ENCODE measurements around the gene PRSS56. TPM values are rescaled to one million over a fixed set of nuclear protein-coding genes. Genes with fewer than 3 reads are reported as not detected.

The PRSS56 gene
- total and polyA plus RNA-seq, 2 donors (not counting 1 experiment from before 2014, with no cell fraction given): not detected

DNA sequence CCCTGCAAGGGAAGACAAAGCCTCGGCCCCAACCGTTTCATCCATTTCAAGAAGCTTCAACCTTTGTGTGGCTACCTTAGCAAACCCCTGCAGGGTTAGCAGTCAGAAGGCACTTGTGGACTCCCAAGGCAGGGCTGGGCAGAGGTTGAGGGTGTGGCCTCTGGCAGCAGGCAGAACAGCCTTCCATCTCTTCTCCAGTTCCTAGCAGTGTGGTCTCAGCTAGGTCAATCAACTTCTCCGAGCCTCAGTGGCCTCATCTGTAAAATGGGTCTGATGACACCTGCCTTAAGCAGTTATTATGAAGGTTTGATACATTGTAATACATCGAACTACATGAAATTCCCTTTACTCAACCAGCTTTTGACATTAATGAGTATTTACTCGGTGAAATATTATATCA lies 6.8 kb upstream of the PRSS56 start:
- no peak for DNase-seq (ENCODE audit: low read depth in 2 of 2)
- H3K36me3 ChIP-seq (ENCODE audit: control insufficient read depth, insufficient read depth, low read length): no peaks in the 10 kb centered on the region
- H3K9me3 ChIP-seq (ENCODE audit: control insufficient read depth, insufficient read depth, low read depth, low read length): no peaks in the 10 kb centered on the region
- H3K4me2 ChIP-seq (ENCODE audit: extremely low read depth, insufficient read depth, low read length): no peak overlapping the region
- H3K9ac ChIP-seq (ENCODE audit: insufficient read depth, low read length): no peak overlapping the region
- H3K79me2 ChIP-seq (ENCODE audit: control insufficient read depth, insufficient read depth, low read length): no peaks in the 10 kb centered on the region
- H3K27me3 ChIP-seq (ENCODE audit: control insufficient read depth, insufficient read depth, low read length): peaks cover 3% of the 10 kb centered on the region
- no peak overlapping the region for H3K4me3 ChIP-seq (replicated peaks in 1 of 4; ENCODE audit: control extremely low read depth in 1 of 4, insufficient read depth in 1 of 4, low read depth in 3 of 4, low read length in 4 of 4)
- no peaks in the 10 kb centered on the region for H4K20me1 ChIP-seq (ENCODE audit: control insufficient read depth, extremely low read depth, insufficient read depth, low read length)
- H2AFZ ChIP-seq (ENCODE audit: low read length): no peak overlapping the region
- no peak for TF ChIP-seq EZH2 (IDR thresholded peaks at IDR 0.05; ENCODE audit: low read length, missing control alignments)
- TF ChIP-seq, protein P1, sequence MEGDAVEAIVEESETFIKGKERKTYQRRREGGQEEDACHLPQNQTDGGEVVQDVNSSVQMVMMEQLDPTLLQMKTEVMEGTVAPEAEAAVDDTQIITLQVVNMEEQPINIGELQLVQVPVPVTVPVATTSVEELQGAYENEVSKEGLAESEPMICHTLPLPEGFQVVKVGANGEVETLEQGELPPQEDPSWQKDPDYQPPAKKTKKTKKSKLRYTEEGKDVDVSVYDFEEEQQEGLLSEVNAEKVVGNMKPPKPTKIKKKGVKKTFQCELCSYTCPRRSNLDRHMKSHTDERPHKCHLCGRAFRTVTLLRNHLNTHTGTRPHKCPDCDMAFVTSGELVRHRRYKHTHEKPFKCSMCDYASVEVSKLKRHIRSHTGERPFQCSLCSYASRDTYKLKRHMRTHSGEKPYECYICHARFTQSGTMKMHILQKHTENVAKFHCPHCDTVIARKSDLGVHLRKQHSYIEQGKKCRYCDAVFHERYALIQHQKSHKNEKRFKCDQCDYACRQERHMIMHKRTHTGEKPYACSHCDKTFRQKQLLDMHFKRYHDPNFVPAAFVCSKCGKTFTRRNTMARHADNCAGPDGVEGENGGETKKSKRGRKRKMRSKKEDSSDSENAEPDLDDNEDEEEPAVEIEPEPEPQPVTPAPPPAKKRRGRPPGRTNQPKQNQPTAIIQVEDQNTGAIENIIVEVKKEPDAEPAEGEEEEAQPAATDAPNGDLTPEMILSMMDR (conservative IDR thresholded peaks at IDR 0.05 in 1 of 2, IDR thresholded peaks at IDR 0.05 in 1 of 2; ENCODE audit: low read depth in 1 of 2, low read length in 2 of 2): no peak
- no peak overlapping the region for H3K27ac ChIP-seq (ENCODE audit: insufficient read depth, low read length)
- no peaks in the 10 kb centered on the region for H3K4me1 ChIP-seq (ENCODE audit: control insufficient read depth, extremely low read depth, insufficient read depth, low read length)

DNA sequence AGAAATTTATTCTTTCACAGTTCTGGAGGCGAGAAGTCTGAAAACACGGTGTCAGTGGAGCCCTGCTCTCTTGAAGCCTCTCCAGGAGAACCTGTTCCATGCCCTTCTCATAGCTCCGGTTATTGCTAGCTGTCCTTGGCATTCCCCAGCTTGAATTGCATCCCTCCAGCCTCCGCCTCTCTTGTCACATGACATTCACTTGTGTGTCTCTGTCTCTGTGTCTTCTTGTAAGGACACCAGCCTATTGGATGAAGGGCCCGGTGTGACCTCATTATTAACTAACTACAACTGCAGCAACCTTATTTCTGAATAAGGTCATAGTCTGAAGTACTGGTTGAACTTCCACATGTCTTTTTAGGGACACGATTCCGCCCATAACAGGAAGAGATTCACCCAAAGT lies 4.5 kb upstream of the PRSS56 start:
- H3K4me3 ChIP-seq (replicated peaks in 1 of 4; ENCODE audit: control extremely low read depth in 1 of 4, insufficient read depth in 1 of 4, low read depth in 3 of 4, low read length in 4 of 4): no peak overlapping the region
- H2AFZ ChIP-seq (ENCODE audit: low read length): no peak overlapping the region
- H3K79me2 ChIP-seq (ENCODE audit: control insufficient read depth, insufficient read depth, low read length): no peaks in the 10 kb centered on the region
- no peak overlapping the region for H3K9ac ChIP-seq (ENCODE audit: insufficient read depth, low read length)
- no peaks in the 10 kb centered on the region for H3K36me3 ChIP-seq (ENCODE audit: control insufficient read depth, insufficient read depth, low read length)
- H4K20me1 ChIP-seq (ENCODE audit: control insufficient read depth, extremely low read depth, insufficient read depth, low read length): no peaks in the 10 kb centered on the region
- H3K4me1 ChIP-seq (ENCODE audit: control insufficient read depth, extremely low read depth, insufficient read depth, low read length): no peaks in the 10 kb centered on the region
- no peak for TF ChIP-seq EZH2 (IDR thresholded peaks at IDR 0.05; ENCODE audit: low read length, missing control alignments)
- TF ChIP-seq, protein P1 (conservative IDR thresholded peaks at IDR 0.05 in 1 of 2, IDR thresholded peaks at IDR 0.05 in 1 of 2; ENCODE audit: low read depth in 1 of 2, low read length in 2 of 2): no peak
- H3K27ac ChIP-seq (ENCODE audit: insufficient read depth, low read length): no peak overlapping the region
- H3K27me3 ChIP-seq (ENCODE audit: control insufficient read depth, insufficient read depth, low read length): peaks cover 3% of the 10 kb centered on the region
- no peaks in the 10 kb centered on the region for H3K9me3 ChIP-seq (ENCODE audit: control insufficient read depth, insufficient read depth, low read depth, low read length)
- H3K4me2 ChIP-seq (ENCODE audit: extremely low read depth, insufficient read depth, low read length): no peak overlapping the region
- no peak for DNase-seq (ENCODE audit: low read depth in 2 of 2)

DNA sequence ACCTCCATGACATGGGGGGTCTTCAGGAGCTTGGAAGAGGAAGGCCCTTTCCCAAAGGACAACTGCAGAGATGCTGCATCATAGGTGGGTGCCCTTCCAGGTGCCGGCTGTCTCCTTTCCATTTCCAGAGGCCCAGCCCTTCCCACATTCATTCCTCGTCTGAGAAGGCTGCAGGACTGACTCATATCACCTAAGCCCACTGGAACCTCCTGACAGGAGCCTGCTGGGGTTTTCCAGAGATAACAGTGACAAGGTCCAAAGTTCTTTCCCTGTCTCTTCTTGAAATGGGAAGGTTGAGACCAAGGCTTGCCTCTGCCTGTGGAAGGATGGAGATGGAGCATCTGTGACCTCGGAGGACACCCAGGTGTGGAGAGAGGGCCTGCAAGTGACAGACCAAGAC lies 3.6 kb upstream of the PRSS56 start:
- no peak overlapping the region for H3K9ac ChIP-seq (ENCODE audit: insufficient read depth, low read length)
- no peaks in the 10 kb centered on the region for H3K9me3 ChIP-seq (ENCODE audit: control insufficient read depth, insufficient read depth, low read depth, low read length)
- peaks cover 3% of the 10 kb centered on the region for H3K27me3 ChIP-seq (ENCODE audit: control insufficient read depth, insufficient read depth, low read length)
- H3K27ac ChIP-seq (ENCODE audit: insufficient read depth, low read length): no peak overlapping the region
- no peaks in the 10 kb centered on the region for H3K36me3 ChIP-seq (ENCODE audit: control insufficient read depth, insufficient read depth, low read length)
- H2AFZ ChIP-seq (ENCODE audit: low read length): no peak overlapping the region
- H4K20me1 ChIP-seq (ENCODE audit: control insufficient read depth, extremely low read depth, insufficient read depth, low read length): no peaks in the 10 kb centered on the region
- H3K4me1 ChIP-seq (ENCODE audit: control insufficient read depth, extremely low read depth, insufficient read depth, low read length): no peaks in the 10 kb centered on the region
- no peak for DNase-seq (ENCODE audit: low read depth in 2 of 2)
- no peaks in the 10 kb centered on the region for H3K79me2 ChIP-seq (ENCODE audit: control insufficient read depth, insufficient read depth, low read length)
- TF ChIP-seq, protein P1 (conservative IDR thresholded peaks at IDR 0.05 in 1 of 2, IDR thresholded peaks at IDR 0.05 in 1 of 2; ENCODE audit: low read depth in 1 of 2, low read length in 2 of 2): no peak
- TF ChIP-seq EZH2 (IDR thresholded peaks at IDR 0.05; ENCODE audit: low read length, missing control alignments): no peak
- H3K4me3 ChIP-seq (replicated peaks in 1 of 4; ENCODE audit: control extremely low read depth in 1 of 4, insufficient read depth in 1 of 4, low read depth in 3 of 4, low read length in 4 of 4): no peak overlapping the region
- no peak overlapping the region for H3K4me2 ChIP-seq (ENCODE audit: extremely low read depth, insufficient read depth, low read length)

All from fibroblast of lung (primary cell).